DMS114 treated with DMSO at 0.1 percent for 48 hours (cell line): ENCODE measurements around the gene PCNX2.

Experiments used
- DNase-seq: peaks from one replicate; lab custom pipeline; 2025; ENCODE audit not compliant: unreplicated experiment; lab: John Stamatoyannopoulos, UW

Gene PCNX2

DNA sequence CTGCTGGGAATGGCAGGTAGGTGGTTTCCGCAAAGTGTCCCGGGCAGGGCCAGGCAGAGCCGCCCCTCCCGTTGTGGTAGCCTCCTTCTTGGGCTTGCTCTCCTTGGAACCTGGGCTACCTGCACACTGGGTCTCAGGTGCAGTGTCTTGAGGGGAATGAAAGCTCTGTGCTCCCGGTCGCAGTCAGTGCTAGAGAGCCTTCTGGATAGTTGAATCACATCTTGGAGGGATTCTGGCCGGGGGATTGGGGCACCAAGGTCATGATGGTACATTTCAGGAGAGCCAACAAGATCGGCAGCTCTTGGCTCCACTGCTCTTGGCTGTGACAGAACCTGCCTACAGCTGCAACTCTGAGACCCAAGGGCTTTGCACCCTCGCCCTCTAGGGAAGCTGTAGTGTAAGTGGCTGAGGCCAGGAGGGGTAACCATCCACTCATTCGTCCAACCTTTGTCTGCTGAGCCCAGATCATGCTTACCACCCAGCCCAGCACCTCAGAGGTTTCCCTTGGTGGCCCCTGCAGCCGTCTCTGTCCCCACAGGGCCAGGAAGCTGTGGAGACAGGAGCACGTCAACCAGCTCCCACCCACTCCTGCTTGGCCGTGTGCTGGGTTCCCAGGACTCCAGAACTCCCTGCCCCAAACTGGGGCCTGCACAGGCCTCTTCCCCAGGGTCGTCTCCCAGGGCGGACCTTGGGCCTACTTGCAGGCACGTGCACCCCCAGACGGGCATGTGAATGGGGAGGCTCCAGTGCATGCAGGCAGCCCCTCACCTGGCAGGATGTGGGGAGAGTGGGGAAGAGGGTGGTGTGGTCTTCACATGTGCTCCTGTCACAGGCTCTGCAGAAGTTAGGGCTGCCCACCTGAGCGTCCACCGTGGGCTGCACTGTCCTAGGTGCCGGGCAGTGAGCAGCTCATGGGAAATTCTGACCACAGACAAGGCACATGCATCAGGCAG, 305.1 kb downstream of the PCNX2 start:
- DNase-seq, result no peak

- DNase-seq, result no peak
Observed at GRCh38 chr1:232988572-232989040, 306.9 kb downstream of the PCNX2 start.

DNA sequence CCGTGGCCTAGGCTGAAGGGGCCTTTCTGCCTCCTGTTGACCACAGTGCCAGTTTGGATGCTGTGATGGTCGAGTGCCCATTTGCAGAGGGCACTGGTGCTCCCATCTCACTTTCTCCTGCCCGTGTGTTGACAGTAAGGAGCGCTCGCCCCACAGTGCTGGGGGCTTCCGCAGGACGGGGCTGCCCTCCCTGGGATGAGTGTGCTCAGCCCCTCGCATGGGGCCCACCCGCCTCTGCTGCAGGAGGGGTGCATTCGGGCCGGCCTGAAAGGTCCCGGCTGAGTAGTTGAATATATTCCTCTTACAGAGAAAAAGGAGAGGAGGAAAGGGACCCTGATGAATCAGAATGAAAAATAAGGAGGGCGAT, 307.8 kb downstream of the PCNX2 start:
- DNase-seq, result no peak

GRCh38 chr1:232987046-232987773, 308.3 kb downstream of the PCNX2 start:
- DNase-seq, result no peak

GRCh38 chr1:232986527-232986922, 309.0 kb downstream of the PCNX2 start:
- DNase-seq, result no peak

DNA sequence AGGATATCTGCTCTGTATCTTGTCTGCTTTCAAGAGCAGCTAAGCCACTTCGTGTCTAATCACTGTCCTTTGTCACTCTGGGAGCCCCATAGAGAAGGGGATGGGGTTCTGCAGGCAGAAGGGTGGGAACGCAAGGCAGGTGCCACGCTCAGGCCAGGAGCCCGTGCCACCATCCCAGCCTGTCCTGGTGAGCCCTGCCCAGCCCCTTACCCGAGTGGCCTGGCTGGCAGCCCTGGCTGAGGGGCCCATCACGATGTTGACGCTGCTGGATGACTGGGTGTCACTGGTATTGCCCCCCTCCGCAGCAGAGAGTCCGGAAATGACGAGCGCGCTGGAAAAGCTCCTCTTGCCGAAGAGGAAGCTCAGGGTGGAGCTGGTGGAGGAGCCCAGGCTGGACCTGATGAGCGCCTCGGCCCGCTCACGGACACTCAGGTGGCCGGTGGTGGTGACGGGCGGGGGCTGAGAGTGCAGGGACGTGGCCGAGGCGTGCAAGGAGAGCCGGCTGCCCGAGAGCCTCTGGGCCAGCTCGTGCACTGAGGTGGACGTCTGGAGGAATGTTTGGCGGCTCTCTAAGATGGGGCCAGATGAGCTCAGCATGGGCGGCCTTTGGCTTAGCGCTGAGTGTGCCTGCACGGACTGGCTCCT, 309.5 kb downstream of the PCNX2 start:
- no peak for DNase-seq

GRCh38 chr1:232984577-232985425, 310.7 kb downstream of the PCNX2 start:
- no peak for DNase-seq

DNA sequence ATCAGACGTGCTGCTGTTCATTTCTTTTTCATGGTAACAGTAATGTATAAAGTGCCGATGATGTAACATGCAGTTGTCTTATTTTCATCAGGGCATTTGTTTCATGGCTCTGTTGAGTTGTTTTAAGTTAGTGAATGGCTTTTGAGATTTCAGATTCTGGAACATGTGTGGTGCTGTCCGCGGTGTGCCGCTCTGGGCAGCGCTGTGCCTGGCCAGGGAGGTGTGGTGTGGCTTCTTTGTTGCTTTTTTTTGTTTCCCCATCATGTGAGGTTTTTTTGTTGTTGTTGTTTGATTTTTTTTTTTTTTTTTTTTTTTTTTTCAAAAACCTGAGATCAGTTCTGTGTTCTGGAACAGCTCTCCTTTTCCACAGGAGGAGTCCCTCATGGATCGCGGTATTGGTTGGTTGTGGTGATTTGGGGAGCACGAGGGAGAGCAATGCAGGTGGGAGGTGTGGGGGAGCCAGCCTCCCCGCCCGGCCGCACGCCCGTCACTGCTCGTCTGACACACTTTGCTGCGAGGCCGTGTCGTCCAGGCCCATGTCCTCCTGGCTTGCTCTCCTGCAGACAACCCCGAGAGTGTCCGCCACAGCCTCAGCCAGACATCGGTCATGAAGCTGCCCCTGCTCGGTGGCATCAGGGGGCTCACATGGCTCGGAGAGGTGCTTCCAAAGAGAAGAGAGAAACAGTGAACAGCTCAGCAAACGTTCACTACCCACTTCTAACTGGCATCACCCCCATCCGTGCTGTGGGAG, 311.5 kb downstream of the PCNX2 start:
- DNase-seq, result no peak

DNA sequence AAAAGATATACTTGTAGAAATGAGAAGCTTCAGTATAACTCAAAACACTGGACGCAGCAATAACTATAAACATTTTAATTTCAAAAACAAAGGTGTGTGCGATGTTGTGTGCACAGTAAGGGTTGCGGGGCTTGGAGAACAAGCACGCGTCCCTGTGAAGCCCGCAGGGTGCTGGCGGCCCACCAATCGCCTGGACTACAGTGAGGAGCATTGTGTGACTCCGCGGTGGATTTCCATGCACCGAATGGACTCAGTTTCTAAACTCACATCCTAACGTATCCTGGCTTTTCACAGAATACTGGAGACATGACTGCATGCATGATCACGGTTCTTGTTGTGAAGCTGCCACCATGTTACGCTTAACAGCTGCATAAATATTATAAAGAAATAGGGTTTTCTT, 312.1 kb downstream of the PCNX2 start:
- DNase-seq, result no peak

- DNase-seq, result no peak
Observed at GRCh38 chr1:232982238-232982944, 313.1 kb downstream of the PCNX2 start.

DNA sequence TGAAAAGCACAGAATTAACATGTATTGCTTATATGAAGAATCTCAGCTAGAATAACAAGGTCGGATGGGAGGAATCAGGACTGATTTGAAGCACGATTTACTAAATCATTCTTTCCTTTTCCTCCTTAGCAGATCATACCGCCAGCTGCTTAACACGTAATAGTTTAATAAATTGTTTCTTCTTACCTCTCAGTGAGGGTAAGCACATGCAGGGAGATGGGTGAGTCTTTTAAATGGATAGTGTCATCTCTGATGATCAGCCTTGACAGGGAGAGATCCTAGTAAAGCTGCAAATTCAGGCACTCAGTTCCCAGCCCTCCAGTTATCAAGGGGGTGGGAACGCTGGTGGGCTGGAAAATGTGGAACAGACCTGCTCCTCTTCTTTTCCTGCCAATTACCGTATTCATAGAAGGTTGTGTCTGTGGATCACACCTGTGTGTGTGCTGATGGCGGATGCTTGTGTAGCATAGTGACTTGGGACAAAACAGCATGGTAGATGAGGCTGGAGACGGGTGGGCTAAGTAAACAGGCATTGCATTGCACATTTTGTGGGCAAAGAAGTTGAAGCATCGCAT, 314.5 kb downstream of the PCNX2 start:
- no peak for DNase-seq

DNA sequence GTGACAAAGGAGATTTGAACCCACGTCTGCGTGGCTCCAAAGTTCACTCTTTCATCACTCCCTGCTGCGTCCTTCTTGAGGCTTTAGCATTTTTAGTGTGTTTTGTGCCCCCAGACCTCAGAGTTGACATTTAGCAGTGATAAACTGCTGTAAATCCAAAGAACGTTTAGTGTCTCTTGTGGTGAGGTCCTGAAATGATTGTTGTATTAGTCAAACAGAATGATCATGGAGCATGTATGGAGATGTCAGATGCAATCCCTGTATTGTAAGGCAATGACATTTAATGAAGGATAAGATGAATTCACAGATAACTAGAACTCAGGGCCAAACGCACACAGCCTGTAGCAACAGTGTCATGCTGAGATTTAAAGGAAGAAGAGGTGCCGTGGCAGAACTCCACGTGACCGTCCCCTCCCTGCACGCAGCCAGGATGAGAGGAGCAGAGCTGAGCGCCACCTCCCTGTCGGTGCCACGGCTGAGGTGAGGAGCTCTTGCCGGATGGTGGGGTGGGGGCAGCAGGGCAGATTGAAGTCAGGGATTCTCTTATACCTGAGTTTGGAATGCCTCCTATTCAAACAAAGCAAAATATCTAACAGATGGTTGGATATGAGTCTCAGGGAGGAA, 315.1 kb downstream of the PCNX2 start:
- DNase-seq, result no peak

DNA sequence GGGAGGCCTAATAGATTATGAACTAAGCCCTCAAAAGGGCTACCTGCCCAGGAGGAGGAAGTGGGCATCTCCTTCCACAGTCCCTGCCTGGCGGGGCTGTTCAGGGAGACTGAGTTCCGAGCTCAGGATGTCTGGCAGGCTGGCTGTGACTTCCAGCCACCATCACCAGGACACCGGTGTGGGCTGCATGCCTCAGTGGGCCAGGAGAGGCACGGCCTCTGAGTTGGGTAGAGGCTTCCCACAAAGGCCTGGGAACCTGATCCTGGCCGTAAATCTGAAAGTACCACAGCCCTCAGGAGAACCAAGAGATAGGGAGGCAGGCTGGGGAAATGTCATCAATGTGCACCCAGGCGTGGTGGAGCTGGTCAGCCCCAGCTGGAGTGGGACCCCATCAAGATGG, 316.0 kb downstream of the PCNX2 start:
- no peak for DNase-seq

GRCh38 chr1:232978815-232979214, 316.7 kb downstream of the PCNX2 start:
- no peak for DNase-seq

DNA sequence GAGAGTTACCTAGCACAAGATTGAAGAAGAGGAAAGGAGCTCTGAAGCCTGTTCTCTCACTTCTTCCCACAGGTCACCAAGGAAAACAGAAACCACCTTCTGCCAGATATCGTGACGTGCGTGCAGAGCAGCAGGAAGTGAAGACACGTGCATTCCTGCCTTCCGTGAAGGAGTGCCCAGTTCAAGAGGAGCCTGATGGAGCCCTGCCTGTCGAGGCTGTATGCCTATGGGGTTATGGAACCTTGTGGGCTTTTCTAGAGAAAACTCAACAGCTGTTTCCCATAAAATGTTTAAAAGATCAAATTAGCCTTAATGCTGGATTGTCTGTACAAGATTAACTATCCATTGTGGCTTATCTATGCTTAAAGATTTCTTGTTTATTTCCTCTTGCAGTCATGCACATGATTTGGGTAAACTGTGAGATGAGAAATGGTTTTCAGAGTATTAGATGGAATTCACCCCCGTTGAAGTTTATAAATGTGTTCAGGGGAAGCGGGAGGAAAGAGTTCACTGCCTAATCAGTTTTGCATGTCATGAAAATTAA, 317.4 kb downstream of the PCNX2 start:
- DNase-seq, result no peak

GRCh38 chr1:232974971-232975370, 320.6 kb downstream of the PCNX2 start:
- no peak for DNase-seq

- no peak for DNase-seq
Observed at GRCh38 chr1:232973652-232974611, 321.6 kb downstream of the PCNX2 start.
